ENCODE data around the gene MBTD1. TPM values are rescaled to one million over a fixed set of nuclear protein-coding genes. Genes with fewer than 3 reads are reported as not detected.

Gene MBTD1
- polyA plus RNA-seq, 1 of the 3 experiments (the other 2 are of a cell fraction) = 4.6 TPM

DNA sequence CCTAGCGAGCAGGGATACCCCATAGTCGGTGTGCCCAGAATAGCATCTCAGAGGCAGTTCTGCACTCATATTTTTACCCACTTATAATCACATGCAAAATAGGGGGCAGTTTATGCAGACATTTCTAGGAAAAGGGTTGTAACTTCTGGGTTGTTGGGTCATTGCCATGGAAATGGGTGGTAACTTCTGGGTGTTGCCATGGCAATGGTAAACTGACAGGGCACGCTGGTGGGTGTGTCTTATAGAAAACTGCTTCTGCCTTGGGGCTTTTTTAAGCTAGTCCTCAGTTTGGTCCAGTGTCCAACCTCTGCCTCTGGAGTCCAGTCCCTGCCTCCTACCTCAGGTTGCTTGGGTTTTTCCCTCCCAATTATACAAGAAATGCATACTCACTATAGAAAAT lies 131.8 kb downstream of the MBTD1 start:
- no peak for DNase-seq
- WGBS (ENCODE audit: low lambda C conversion rate) = 95% methylated on average over 3 of the region's 3 CpGs
- TF ChIP-seq, protein P1, sequence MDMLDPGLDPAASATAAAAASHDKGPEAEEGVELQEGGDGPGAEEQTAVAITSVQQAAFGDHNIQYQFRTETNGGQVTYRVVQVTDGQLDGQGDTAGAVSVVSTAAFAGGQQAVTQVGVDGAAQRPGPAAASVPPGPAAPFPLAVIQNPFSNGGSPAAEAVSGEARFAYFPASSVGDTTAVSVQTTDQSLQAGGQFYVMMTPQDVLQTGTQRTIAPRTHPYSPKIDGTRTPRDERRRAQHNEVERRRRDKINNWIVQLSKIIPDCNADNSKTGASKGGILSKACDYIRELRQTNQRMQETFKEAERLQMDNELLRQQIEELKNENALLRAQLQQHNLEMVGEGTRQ (IDR thresholded peaks at IDR 0.05; ENCODE audit: borderline replicate concordance, low read depth, low read length) = no peak
- TF ChIP-seq RFX5 (IDR thresholded peaks at IDR 0.05; ENCODE audit: low read length) (no peak), POLR2AphosphoS5 (IDR thresholded peaks at IDR 0.05; ENCODE audit: low read depth, low read length) (no peak), MEF2A (IDR thresholded peaks at IDR 0.05; ENCODE audit: borderline replicate concordance, low read depth) (no peak), RAD21 (IDR thresholded peaks at IDR 0.05; ENCODE audit: low read length) (no peak), GABPA (IDR thresholded peaks at IDR 0.05; ENCODE audit: low read depth) (no peak), RCOR1 (IDR thresholded peaks at IDR 0.05; ENCODE audit: low read length) (no peak)
- TF ChIP-seq, protein P2, sequence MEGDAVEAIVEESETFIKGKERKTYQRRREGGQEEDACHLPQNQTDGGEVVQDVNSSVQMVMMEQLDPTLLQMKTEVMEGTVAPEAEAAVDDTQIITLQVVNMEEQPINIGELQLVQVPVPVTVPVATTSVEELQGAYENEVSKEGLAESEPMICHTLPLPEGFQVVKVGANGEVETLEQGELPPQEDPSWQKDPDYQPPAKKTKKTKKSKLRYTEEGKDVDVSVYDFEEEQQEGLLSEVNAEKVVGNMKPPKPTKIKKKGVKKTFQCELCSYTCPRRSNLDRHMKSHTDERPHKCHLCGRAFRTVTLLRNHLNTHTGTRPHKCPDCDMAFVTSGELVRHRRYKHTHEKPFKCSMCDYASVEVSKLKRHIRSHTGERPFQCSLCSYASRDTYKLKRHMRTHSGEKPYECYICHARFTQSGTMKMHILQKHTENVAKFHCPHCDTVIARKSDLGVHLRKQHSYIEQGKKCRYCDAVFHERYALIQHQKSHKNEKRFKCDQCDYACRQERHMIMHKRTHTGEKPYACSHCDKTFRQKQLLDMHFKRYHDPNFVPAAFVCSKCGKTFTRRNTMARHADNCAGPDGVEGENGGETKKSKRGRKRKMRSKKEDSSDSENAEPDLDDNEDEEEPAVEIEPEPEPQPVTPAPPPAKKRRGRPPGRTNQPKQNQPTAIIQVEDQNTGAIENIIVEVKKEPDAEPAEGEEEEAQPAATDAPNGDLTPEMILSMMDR (IDR thresholded peaks at IDR 0.05) = no peak
- TF ChIP-seq, protein P3, sequence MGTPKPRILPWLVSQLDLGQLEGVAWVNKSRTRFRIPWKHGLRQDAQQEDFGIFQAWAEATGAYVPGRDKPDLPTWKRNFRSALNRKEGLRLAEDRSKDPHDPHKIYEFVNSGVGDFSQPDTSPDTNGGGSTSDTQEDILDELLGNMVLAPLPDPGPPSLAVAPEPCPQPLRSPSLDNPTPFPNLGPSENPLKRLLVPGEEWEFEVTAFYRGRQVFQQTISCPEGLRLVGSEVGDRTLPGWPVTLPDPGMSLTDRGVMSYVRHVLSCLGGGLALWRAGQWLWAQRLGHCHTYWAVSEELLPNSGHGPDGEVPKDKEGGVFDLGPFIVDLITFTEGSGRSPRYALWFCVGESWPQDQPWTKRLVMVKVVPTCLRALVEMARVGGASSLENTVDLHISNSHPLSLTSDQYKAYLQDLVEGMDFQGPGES (IDR thresholded peaks at IDR 0.05; ENCODE audit: low read depth, low read length) = no peak
- H3K4me2 ChIP-seq = no peak overlapping the region
- no peak overlapping the region for H2AFZ ChIP-seq (ENCODE audit: low read depth)
- CTCF ChIA-PET = interaction anchor here (2.0 kb wide), 1 partner anchor 25 kb away, joined by 8 read pairs; the partner anchor contains the start of gene NME1
- POLR2A ChIA-PET = no interaction called here
- no peaks in the 10 kb centered on the region for H3F3A ChIP-seq (replicated peaks; ENCODE audit: insufficient read depth)
- no peaks in the 10 kb centered on the region for H3K9me3 ChIP-seq
- H3K79me2 ChIP-seq (ENCODE audit: insufficient read depth) = no peaks in the 10 kb centered on the region
- no peaks in the 10 kb centered on the region for H3K27me3 ChIP-seq (ENCODE audit: insufficient read depth)
- no peak overlapping the region for H3K27ac ChIP-seq (ENCODE audit: low read depth in 2 of 2, low read length in 1 of 2)
- no peaks in the 10 kb centered on the region for H3K36me3 ChIP-seq (replicated peaks in 1 of 2; ENCODE audit: control insufficient read depth in 1 of 2, insufficient read depth in 2 of 2, low read length in 1 of 2)
- H3K9me2 ChIP-seq = no peaks in the 10 kb centered on the region
- no peaks in the 10 kb centered on the region for H3K4me1 ChIP-seq (ENCODE audit: control insufficient read depth in 1 of 2, insufficient read depth in 2 of 2, low read depth in 1 of 2, low read length in 1 of 2)
- no peaks in the 10 kb centered on the region for H4K20me1 ChIP-seq (ENCODE audit: insufficient read depth)
- H3K9ac ChIP-seq = no peak overlapping the region
- no peak overlapping the region for H3K4me3 ChIP-seq (ENCODE audit: low read depth in 2 of 2, low read length in 1 of 2)

Other genes starting within 250 kb of the MBTD1 start
- gene SPAG9, start 139.2 kb downstream of the MBTD1 start, polyA plus RNA-seq (2012; rRNA removed) = 32.1 and 44.5 TPM in 2 replicates
- 654 and 658 TPM in 2 replicates for gene NME1, start 106.5 kb downstream of the MBTD1 start, polyA plus RNA-seq (2012; rRNA removed)
- 1,446 and 1,447 TPM in 2 replicates for gene NME2, start 93.6 kb downstream of the MBTD1 start, polyA plus RNA-seq (2012; rRNA removed)
- 28.4 and 32.1 TPM in 2 replicates for gene UTP18, start 497 bp upstream of the MBTD1 start, polyA plus RNA-seq (2012; rRNA removed)

Data from SK-N-SH (cell line).